ENCODE data around the gene FAM162A. TPM values are rescaled to one million over a fixed set of nuclear protein-coding genes. Genes with fewer than 3 reads are reported as not detected.

Gene FAM162A
- total RNA-seq, 6 experiments from 2014 or later, result 26.9 to 57.0 (median 51.5) TPM

DNA sequence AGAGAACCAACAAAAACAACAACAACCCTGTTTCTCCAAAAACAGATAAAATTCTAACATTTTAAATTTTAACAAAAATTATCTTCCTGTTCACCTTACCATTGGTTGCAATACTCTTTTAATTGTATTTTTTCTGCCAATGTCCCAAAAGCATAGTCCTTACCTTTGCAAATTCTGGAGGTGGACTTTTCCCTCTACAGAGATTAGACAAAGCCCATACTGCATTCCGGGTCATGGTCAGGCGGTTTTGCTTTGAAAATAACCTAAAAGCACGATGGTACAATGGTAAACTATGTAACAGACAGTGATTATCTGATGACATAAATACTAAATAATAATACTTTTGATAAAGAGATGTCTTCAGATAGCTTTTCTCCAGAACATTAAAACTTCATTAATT, 67.4 kb downstream of the FAM162A start:
- TF ChIP-seq POLR2A (IDR thresholded peaks at IDR 0.05), result no peak
- TF ChIP-seq, protein P1, sequence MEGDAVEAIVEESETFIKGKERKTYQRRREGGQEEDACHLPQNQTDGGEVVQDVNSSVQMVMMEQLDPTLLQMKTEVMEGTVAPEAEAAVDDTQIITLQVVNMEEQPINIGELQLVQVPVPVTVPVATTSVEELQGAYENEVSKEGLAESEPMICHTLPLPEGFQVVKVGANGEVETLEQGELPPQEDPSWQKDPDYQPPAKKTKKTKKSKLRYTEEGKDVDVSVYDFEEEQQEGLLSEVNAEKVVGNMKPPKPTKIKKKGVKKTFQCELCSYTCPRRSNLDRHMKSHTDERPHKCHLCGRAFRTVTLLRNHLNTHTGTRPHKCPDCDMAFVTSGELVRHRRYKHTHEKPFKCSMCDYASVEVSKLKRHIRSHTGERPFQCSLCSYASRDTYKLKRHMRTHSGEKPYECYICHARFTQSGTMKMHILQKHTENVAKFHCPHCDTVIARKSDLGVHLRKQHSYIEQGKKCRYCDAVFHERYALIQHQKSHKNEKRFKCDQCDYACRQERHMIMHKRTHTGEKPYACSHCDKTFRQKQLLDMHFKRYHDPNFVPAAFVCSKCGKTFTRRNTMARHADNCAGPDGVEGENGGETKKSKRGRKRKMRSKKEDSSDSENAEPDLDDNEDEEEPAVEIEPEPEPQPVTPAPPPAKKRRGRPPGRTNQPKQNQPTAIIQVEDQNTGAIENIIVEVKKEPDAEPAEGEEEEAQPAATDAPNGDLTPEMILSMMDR (IDR thresholded peaks at IDR 0.05), result no peak
- H3K36me3 ChIP-seq, result peaks cover 0 to 30% (median 5%) of the 10 kb centered on the region in 4 donors
- intact Hi-C loops (cut with DNase I), result no loop called here
- no peak overlapping the region for H3K4me3 ChIP-seq
- ATAC-seq (peak; percentile 53 to 77 (median 58)), DNase-seq (no peak)
- H3K27me3 ChIP-seq, result no peaks in the 10 kb centered on the region
- peak overlapping the region in 1 of 3 donors; percentile 41 for H3K27ac ChIP-seq
- 18% methylated on average over 3 of the region's 3 CpGs for WGBS (ENCODE audit: insufficient coverage, low coverage, low lambda C conversion rate, missing lambda C conversion rate)
- no peaks in the 10 kb centered on the region for H3K9me3 ChIP-seq
- peaks cover 0 to 27% (median 13%) of the 10 kb centered on the region in 4 donors for H3K4me1 ChIP-seq

GRCh38 chr3:122456074-122456473, 72.1 kb downstream of the FAM162A start:
- H3K27ac ChIP-seq, result peak overlapping the region; percentile 9 to 90 (median 84)
- peaks cover 0 to 63% (median 29%) of the 10 kb centered on the region in 4 donors for H3K4me1 ChIP-seq
- H3K36me3 ChIP-seq, result peaks cover 0 to 15% (median 4%) of the 10 kb centered on the region in 4 donors
- H3K9me3 ChIP-seq, result no peaks in the 10 kb centered on the region
- H3K27me3 ChIP-seq, result no peaks in the 10 kb centered on the region
- H3K4me3 ChIP-seq, result no peak overlapping the region
- DNase-seq (no peak), ATAC-seq (peak; percentile 61 to 81 (median 74))
- intact Hi-C loops (cut with DNase I), result no loop called here
- TF ChIP-seq POLR2A (IDR thresholded peaks at IDR 0.05), result no peak
- TF ChIP-seq, protein P1 (IDR thresholded peaks at IDR 0.05), result no peak

- ATAC-seq, result peak; percentile 14 to 55 (median 39)
- H3K36me3 ChIP-seq, result peaks cover 0 to 16% (median 5%) of the 10 kb centered on the region in 4 donors
- TF ChIP-seq, protein P1 (IDR thresholded peaks at IDR 0.05), result no peak
- no peak for TF ChIP-seq POLR2A (IDR thresholded peaks at IDR 0.05)
- H3K27ac ChIP-seq, result peak overlapping the region; percentile 9 to 90 (median 84)
- 52% methylated on average over 2 of the region's 2 CpGs for WGBS (ENCODE audit: insufficient coverage, low coverage, low lambda C conversion rate, missing lambda C conversion rate)
- no peaks in the 10 kb centered on the region for H3K9me3 ChIP-seq
- no peaks in the 10 kb centered on the region for H3K27me3 ChIP-seq
- DNase-seq, result no peak
- H3K4me1 ChIP-seq, result peaks cover 0 to 60% (median 30%) of the 10 kb centered on the region in 4 donors
- intact Hi-C loops (cut with DNase I), result no loop called here
- no peak overlapping the region for H3K4me3 ChIP-seq
Observed at GRCh38 chr3:122457706-122458105, 73.7 kb downstream of the FAM162A start.

DNA sequence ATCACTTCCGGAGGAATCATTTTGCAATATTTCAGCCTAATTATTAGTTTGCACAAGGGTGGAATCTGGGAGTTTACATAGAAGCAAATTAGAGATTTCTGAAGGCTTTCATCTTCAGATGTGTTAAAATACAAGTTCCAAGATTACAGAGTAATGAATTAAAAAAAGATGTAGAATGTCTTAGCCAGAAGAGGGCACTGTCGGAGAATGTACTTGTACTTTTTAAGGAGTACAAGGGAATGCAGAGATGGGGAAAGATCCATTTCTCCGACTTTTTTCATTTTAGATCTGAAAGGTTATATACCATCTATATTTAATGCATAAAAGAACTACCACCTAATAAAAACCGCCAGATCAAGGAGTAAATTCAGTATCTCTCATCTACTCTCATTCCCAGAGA, 75.0 kb downstream of the FAM162A start:
- TF ChIP-seq POLR2A (IDR thresholded peaks at IDR 0.05), result no peak
- TF ChIP-seq, protein P1 (IDR thresholded peaks at IDR 0.05), result peak in 3 of 4 donors; percentile 38 to 40 (median 38)
- Histone ChIP-seq H3K9me3 (no peaks in the 10 kb centered on the region), H3K36me3 (peaks cover 0 to 15% (median 5%) of the 10 kb centered on the region in 4 donors), H3K4me1 (peaks cover 0 to 60% (median 30%) of the 10 kb centered on the region in 4 donors), H3K27ac (peak overlapping the region in 2 of 3 donors; percentile 8 to 90), H3K4me3 (no peak overlapping the region), H3K27me3 (no peaks in the 10 kb centered on the region)
- ATAC-seq, result peak in 1 of 4 donors; percentile 24
- no peak for DNase-seq
- WGBS (ENCODE audit: insufficient coverage, low coverage, low lambda C conversion rate, missing lambda C conversion rate), result 48% methylated on average over 4 of the region's 4 CpGs
- intact Hi-C loops (cut with DNase I), result no loop called here

Data from right lobe of liver (tissue), 6 donors.